Measurements from ENCODE around the gene IL17D. TPM values are rescaled to one million over a fixed set of nuclear protein-coding genes. Genes with fewer than 3 reads are reported as not detected.

Gene IL17D
- total RNA-seq, 4 donors from 2014 or later = 1.7 to 21.4 (median 5.3) TPM

DNA sequence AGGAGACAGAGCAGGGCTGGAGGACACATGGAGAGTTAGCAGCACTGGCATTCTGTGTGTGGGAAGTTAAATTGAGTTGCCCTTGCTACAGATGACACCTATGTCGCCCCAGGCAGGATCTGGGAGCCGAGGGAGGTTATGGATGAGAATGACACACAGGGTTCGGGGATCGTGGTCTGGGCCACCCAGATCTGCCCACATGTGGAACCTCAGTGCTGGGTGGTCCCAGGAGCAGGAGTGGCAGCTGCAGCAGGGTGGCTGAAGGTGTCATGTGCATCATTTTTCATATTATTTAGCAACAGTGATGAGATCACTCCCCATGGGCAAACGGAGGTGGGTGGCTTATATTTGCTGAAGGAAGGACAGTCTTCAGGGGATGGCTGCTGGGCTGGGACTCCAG, 3.2 kb downstream of the IL17D start:
- no peaks in the 10 kb centered on the region for H3K36me3 ChIP-seq
- TF ChIP-seq, protein P1, sequence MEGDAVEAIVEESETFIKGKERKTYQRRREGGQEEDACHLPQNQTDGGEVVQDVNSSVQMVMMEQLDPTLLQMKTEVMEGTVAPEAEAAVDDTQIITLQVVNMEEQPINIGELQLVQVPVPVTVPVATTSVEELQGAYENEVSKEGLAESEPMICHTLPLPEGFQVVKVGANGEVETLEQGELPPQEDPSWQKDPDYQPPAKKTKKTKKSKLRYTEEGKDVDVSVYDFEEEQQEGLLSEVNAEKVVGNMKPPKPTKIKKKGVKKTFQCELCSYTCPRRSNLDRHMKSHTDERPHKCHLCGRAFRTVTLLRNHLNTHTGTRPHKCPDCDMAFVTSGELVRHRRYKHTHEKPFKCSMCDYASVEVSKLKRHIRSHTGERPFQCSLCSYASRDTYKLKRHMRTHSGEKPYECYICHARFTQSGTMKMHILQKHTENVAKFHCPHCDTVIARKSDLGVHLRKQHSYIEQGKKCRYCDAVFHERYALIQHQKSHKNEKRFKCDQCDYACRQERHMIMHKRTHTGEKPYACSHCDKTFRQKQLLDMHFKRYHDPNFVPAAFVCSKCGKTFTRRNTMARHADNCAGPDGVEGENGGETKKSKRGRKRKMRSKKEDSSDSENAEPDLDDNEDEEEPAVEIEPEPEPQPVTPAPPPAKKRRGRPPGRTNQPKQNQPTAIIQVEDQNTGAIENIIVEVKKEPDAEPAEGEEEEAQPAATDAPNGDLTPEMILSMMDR (IDR thresholded peaks at IDR 0.05) = no peak
- TF ChIP-seq EP300 (IDR thresholded peaks at IDR 0.05) = no peak
- no peak overlapping the region for H3K27ac ChIP-seq
- no peak for DNase-seq (ENCODE audit: low spot score in 2 of 2)
- H3K9me3 ChIP-seq = no peaks in the 10 kb centered on the region
- H3K4me1 ChIP-seq = peaks cover 0 to 30% (median 8%) of the 10 kb centered on the region in 4 donors
- no peak overlapping the region for H3K4me3 ChIP-seq
- 88 to 91% methylated on average over 5 of the region's 5 CpGs for WGBS, 2 donors
- no peaks in the 10 kb centered on the region for H3K27me3 ChIP-seq

DNA sequence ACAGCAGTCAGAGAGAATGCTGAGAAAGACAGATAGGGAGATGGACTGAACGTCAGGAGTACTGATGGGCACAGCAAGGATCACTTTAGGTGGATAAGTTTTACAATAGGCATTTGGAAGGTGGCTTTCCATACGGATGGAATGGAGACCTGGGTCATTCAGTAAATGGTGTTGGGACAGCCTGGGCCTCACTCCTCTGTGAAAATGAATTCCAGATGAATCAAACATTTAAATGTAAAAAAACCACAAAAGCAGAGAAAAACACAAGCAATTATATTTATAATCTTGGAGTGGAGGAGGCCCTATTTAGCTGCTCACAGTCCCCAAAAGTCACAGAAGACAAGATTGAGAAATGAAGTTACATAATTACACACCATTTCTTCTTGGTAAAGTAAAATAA, 4.7 kb downstream of the IL17D start:
- 68 to 74% methylated on average over 2 of the region's 2 CpGs for WGBS, 2 donors
- Histone ChIP-seq H3K4me3 (no peak overlapping the region), H3K36me3 (no peaks in the 10 kb centered on the region), H3K27ac (peak overlapping the region in 1 of 4 donors; percentile 50), H3K27me3 (no peaks in the 10 kb centered on the region), H3K9me3 (no peaks in the 10 kb centered on the region), H3K4me1 (peaks cover 0 to 26% (median 4%) of the 10 kb centered on the region in 4 donors)
- DNase-seq (ENCODE audit: low spot score in 2 of 2) = no peak
- no peak for TF ChIP-seq POLR2A (IDR thresholded peaks at IDR 0.05)
- no peak for TF ChIP-seq EP300 (IDR thresholded peaks at IDR 0.05)
- TF ChIP-seq, protein P1 (IDR thresholded peaks at IDR 0.05) = no peak

DNA sequence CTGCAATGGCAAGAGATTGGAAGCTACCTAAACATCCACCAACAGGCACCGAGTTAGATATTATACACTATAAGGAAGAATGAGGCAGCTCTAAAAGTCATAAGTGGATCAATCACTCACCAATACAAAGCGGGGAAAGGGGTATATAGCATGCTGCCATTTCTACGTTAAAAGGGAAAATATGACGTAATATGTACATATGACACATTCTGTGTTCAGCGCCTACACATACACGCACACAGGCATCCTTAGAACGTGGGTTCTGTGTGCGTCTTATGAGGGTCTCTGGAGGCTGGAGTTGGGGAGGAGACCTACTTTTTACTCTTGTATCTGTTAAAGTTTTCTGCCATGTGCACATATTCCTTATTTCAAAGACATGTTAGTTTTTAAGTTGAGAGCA, 5.9 kb downstream of the IL17D start:
- no peak overlapping the region for H3K4me3 ChIP-seq
- DNase-seq (ENCODE audit: low spot score in 2 of 2) = no peak
- TF ChIP-seq POLR2A (IDR thresholded peaks at IDR 0.05) = no peak
- TF ChIP-seq EP300 (IDR thresholded peaks at IDR 0.05) = no peak
- TF ChIP-seq, protein P1 (IDR thresholded peaks at IDR 0.05) = no peak
- H3K27me3 ChIP-seq = no peaks in the 10 kb centered on the region
- H3K36me3 ChIP-seq = no peaks in the 10 kb centered on the region
- peak overlapping the region in 2 of 4 donors; percentile 30 to 57 for H3K27ac ChIP-seq
- WGBS, 2 donors = 82 to 86% methylated on average over 8 of the region's 8 CpGs
- H3K4me1 ChIP-seq = peaks cover 0 to 36% (median 7%) of the 10 kb centered on the region in 4 donors
- H3K9me3 ChIP-seq = no peaks in the 10 kb centered on the region

DNA sequence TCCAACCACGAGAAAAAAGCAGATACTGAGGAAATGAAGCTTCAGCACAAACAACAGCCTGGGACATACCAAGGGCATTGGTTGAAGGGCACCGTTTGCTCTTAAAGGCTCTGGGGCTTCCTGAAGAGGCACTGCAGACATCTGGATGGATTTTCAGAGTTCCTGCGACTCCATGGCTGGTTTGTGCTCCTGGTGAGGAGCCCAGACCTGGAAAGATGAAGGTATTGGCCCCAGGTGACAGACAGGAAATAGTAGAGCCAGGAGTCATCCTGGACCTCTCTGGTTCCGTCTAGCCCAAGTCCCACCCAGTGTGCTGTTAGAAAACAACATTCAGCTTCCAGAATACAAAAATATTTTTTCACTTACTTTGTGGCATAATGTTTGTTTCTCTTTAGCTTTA, 6.3 kb downstream of the IL17D start:
- no peak overlapping the region for H3K4me3 ChIP-seq
- WGBS, 2 donors = 55 to 70% methylated on average over 4 of the region's 4 CpGs
- H3K27ac ChIP-seq = peak overlapping the region in 1 of 4 donors; percentile 57
- peaks cover 0 to 37% (median 7%) of the 10 kb centered on the region in 4 donors for H3K4me1 ChIP-seq
- no peaks in the 10 kb centered on the region for H3K36me3 ChIP-seq
- no peaks in the 10 kb centered on the region for H3K9me3 ChIP-seq
- TF ChIP-seq, protein P1 (IDR thresholded peaks at IDR 0.05) = no peak
- TF ChIP-seq EP300 (IDR thresholded peaks at IDR 0.05) (no peak), POLR2A (IDR thresholded peaks at IDR 0.05) (no peak)
- no peak for DNase-seq (ENCODE audit: low spot score in 2 of 2)
- H3K27me3 ChIP-seq = no peaks in the 10 kb centered on the region

DNA sequence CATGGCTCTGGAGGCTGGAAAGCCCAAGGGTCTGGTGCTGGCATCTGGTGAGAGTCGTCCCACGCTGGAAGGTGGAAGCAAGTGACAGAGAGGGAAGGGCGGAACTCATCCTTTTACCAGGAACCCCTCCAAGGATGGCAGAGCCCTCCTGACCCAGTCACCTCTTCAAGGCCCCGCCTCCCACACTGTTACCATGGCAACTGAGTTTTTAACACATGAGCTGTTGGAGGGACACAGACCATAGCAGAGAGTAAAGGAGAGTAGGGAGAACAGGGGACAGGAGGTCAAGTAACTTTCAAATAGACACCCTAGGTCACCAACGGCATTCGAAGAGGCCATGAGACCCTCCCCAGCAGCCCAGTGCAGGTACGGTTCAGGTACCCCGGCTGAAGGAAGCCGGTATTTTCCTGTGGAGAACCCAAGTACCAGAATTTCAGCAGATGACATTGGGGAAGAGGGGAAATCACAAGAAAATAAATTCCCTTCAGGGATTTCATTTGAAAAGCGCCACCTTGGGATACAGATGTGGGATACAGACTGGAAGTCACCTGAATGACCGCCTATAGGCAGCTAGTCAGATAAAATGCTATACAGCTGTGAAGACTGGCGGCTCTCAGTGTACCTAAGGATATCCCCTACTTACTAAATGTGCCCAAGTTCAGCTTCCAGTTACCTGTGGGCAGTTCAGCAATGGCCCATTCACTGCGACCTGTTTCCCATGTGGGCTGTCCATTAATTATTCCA, 8.0 kb downstream of the IL17D start:
- H3K4me3 ChIP-seq = no peak overlapping the region
- no peak for DNase-seq (ENCODE audit: low spot score in 2 of 2)
- H3K9me3 ChIP-seq = no peaks in the 10 kb centered on the region
- no peaks in the 10 kb centered on the region for H3K36me3 ChIP-seq
- TF ChIP-seq EP300 (IDR thresholded peaks at IDR 0.05) (no peak), POLR2A (IDR thresholded peaks at IDR 0.05) (no peak)
- TF ChIP-seq, protein P1 (IDR thresholded peaks at IDR 0.05) = no peak
- H3K27ac ChIP-seq = no peak overlapping the region
- peaks cover 0 to 44% (median 7%) of the 10 kb centered on the region in 4 donors for H3K4me1 ChIP-seq
- no peaks in the 10 kb centered on the region for H3K27me3 ChIP-seq
- WGBS, 2 donors = 87 to 90% methylated on average over 13 of the region's 13 CpGs

Data from tibial nerve (tissue), 4 donors.